SK-N-SH (cell line): ENCODE measurements around the gene CCDC57. TPM values are rescaled to one million over a fixed set of nuclear protein-coding genes. Genes with fewer than 3 reads are reported as not detected.

Source experiments
- CTCF ChIA-PET: fragments of 300-600, 350-600 bp; formaldehyde crosslinking; extraction: SDS; loops from one replicate; lab custom pipeline; 2021; lab: Yijun Ruan, JAX
- POLR2A ChIA-PET: fragments of 350-600 bp; sonication (Branson Sonifier 250); formaldehyde crosslinking; extraction: SDS; loops from one replicate; lab custom pipeline; 2020; ENCODE audit warnings: antibody characterized with exemption, inconsistent platforms; lab: Yijun Ruan, JAX
- DNase-seq: peaks from one replicate; pipeline ENCODE4 v3.0.0; 2012
- H2AFZ ChIP-seq: fragments of 200-600 bp; sonication (generic); 2 replicates; pipeline ENCODE4 v1.8.1; 2016; ENCODE audit warnings: antibody characterized with exemption, mild to moderate bottlenecking, low read depth
- H3F3A ChIP-seq: fragments of 200-600 bp; sonication (generic); replicated peaks from 2 replicates; pipeline ENCODE3; 2016; ENCODE audit warnings: antibody characterized with exemption, mild to moderate bottlenecking; ENCODE audit not compliant: insufficient read depth
- H3K27ac ChIP-seq, 2 experiments: fragments of 200-500 bp in 1 of 2; fragments of 200-600 bp in 1 of 2; sonication (Bioruptor generic) in 1 of 2; sonication (generic), shearing (Covaris generic) in 1 of 2; 2 replicates each; pipeline versions ENCODE4 v1.5.1 to v1.6.1; 2014 to 2016; ENCODE audit warnings: low read depth in 2 of 2, inconsistent platforms in 1 of 2, low read length in 1 of 2, mild to moderate bottlenecking in 1 of 2, mixed read lengths in 1 of 2
- H3K27me3 ChIP-seq: fragments of 200-600 bp; sonication (generic), shearing (Covaris generic); 2 replicates; pipeline ENCODE4 v1.6.1; 2016; ENCODE audit warnings: mixed run types; ENCODE audit not compliant: insufficient read depth
- H3K36me3 ChIP-seq, 2 experiments: fragments of 200-500 bp in 1 of 2; fragments of 200-600 bp in 1 of 2; sonication (Bioruptor generic) in 1 of 2; sonication (generic) in 1 of 2; replicated peaks in 1 of 2; 2 replicates each; pipeline versions ENCODE3 to v1.5.1; 2014 to 2016; ENCODE audit warnings: low read length in 1 of 2, mild to moderate bottlenecking in 1 of 2; ENCODE audit not compliant: insufficient read depth in 2 of 2, control insufficient read depth in 1 of 2
- H3K4me1 ChIP-seq, 2 experiments: fragments of 200-500 bp in 1 of 2; fragments of 200-600 bp in 1 of 2; sonication (Bioruptor generic) in 1 of 2; sonication (generic), shearing (Covaris generic) in 1 of 2; 2 replicates each; pipeline versions ENCODE4 v1.5.1 to v1.6.1; 2014 to 2016; ENCODE audit warnings: low read depth in 1 of 2, low read length in 1 of 2, mixed run types in 1 of 2; ENCODE audit not compliant: insufficient read depth in 2 of 2, control insufficient read depth in 1 of 2
- H3K4me2 ChIP-seq: fragments of 200-600 bp; sonication (generic), shearing (Covaris generic); 2 replicates; pipeline ENCODE4 v1.6.1; 2017; ENCODE audit warnings: mixed run types
- H3K4me3 ChIP-seq, 2 experiments: fragments of 200-500 bp in 1 of 2; fragments of 200-600 bp in 1 of 2; sonication (Bioruptor generic) in 1 of 2; sonication (generic), shearing (Covaris generic) in 1 of 2; 2 replicates each; pipeline versions ENCODE4 v1.5.1 to v1.8.1; 2014 to 2016; ENCODE audit warnings: low read depth in 2 of 2, inconsistent platforms in 1 of 2, low read length in 1 of 2, mild to moderate bottlenecking in 1 of 2, mixed read lengths in 1 of 2, moderate library complexity in 1 of 2
- H3K79me2 ChIP-seq: fragments of 200-600 bp; sonication (generic); 2 replicates; pipeline ENCODE4 v1.8.1; 2017; ENCODE audit warnings: mild to moderate bottlenecking; ENCODE audit not compliant: insufficient read depth
- H3K9ac ChIP-seq: fragments of 200-600 bp; sonication (generic); 2 replicates; pipeline ENCODE4 v1.6.1; 2017; ENCODE audit warnings: mixed run types
- H3K9me2 ChIP-seq: fragments of 200-600 bp; sonication (generic); 2 replicates; pipeline ENCODE4 v1.6.1; 2017; ENCODE audit warnings: mixed run types
- H3K9me3 ChIP-seq: fragments of 200-600 bp; sonication (generic); 2 replicates; pipeline ENCODE4 v1.6.1; 2017; ENCODE audit warnings: mixed run types, mild to moderate bottlenecking, moderate library complexity
- H4K20me1 ChIP-seq: fragments of 200-600 bp; sonication (generic); 2 replicates; pipeline ENCODE4 v1.6.1; 2017; ENCODE audit warnings: mild to moderate bottlenecking, mixed run types; ENCODE audit not compliant: insufficient read depth
- CHD2 ChIP-seq: fragments of 150-350 bp; IDR thresholded peaks from 2 replicates; pipeline ENCODE4 v1.6.1; 2018; ENCODE audit warnings: low read length; ENCODE audit not compliant: partially characterized antibody
- ELF1 ChIP-seq: IDR thresholded peaks from 2 replicates; pipeline ENCODE4 v1.4.0; 2012
- EP300 ChIP-seq, 2 experiments: IDR thresholded peaks; 2 replicates each; pipeline versions ENCODE4 v1.4.0 to v1.6.1; 2012; ENCODE audit warnings: borderline replicate concordance in 1 of 2, low read depth in 1 of 2, low read length in 1 of 2
- EZH2phosphoT487 ChIP-seq: fragments of 200-600 bp; sonication (generic); IDR thresholded peaks from 2 replicates; pipeline ENCODE4 v1.6.1; 2017; ENCODE audit warnings: low read depth, mixed run types, mild to moderate bottlenecking, antibody characterized with exemption, moderate library complexity, borderline replicate concordance
- FOSL2 ChIP-seq: IDR thresholded peaks from 2 replicates; pipeline ENCODE4 v1.4.0; 2012; ENCODE audit warnings: low read depth, mild to moderate bottlenecking, moderate library complexity, borderline replicate concordance
- GABPA ChIP-seq: IDR thresholded peaks from 2 replicates; pipeline ENCODE4 v1.4.0; 2012; ENCODE audit warnings: low read depth, mild to moderate bottlenecking
- GATA2 ChIP-seq: sonication (generic); formaldehyde crosslinking; IDR thresholded peaks from 2 replicates; pipeline ENCODE4 v1.5.0; 2020; ENCODE audit warnings: mild to moderate bottlenecking, missing genetic modification reagents
- JUND ChIP-seq: IDR thresholded peaks from 2 replicates; pipeline ENCODE4 v1.4.0; 2012
- MXI1 ChIP-seq: IDR thresholded peaks from 2 replicates; pipeline ENCODE4 v1.6.1; 2012; ENCODE audit warnings: mild to moderate bottlenecking, low read depth, low read length, improper control_type of control experiment
- NFIC ChIP-seq: IDR thresholded peaks from 2 replicates; pipeline ENCODE4 v1.4.0; 2012; ENCODE audit warnings: borderline replicate concordance
- NRF1 ChIP-seq: IDR thresholded peaks from 2 replicates; pipeline ENCODE4 v1.6.1; 2012; ENCODE audit warnings: low read depth, mild to moderate bottlenecking, low read length
- POLR2AphosphoS5 ChIP-seq: IDR thresholded peaks from 2 replicates; pipeline ENCODE4 v1.6.1; 2012; ENCODE audit warnings: low read depth, low read length
- RAD21 ChIP-seq: IDR thresholded peaks from 2 replicates; pipeline ENCODE4 v1.6.1; 2012; ENCODE audit warnings: mild to moderate bottlenecking, low read length
- REST ChIP-seq: IDR thresholded peaks from 2 replicates; pipeline ENCODE4 v1.6.1; 2012; ENCODE audit warnings: mild to moderate bottlenecking, low read depth, low read length, moderate library complexity
- SIN3A ChIP-seq: IDR thresholded peaks from 2 replicates; pipeline ENCODE4 v1.6.1; 2012; ENCODE audit warnings: low read depth, mild to moderate bottlenecking, low read length, moderate library complexity, borderline replicate concordance
- TAF1 ChIP-seq: IDR thresholded peaks from 2 replicates; pipeline ENCODE4 v1.6.1; 2012; ENCODE audit warnings: low read depth, mild to moderate bottlenecking, low read length, moderate library complexity, borderline replicate concordance
- USF1 ChIP-seq: IDR thresholded peaks from 2 replicates; pipeline ENCODE4 v1.4.0; 2012; ENCODE audit warnings: low read depth, borderline replicate concordance
- ZBTB33 ChIP-seq: IDR thresholded peaks from 2 replicates; pipeline ENCODE4 v1.4.0; 2012; ENCODE audit warnings: low read depth, borderline replicate concordance
- WGBS: methylation state at CpG from one replicate; pipeline ENCODE4 v1.1.6; 2017; ENCODE audit warnings: low lambda C conversion rate; 5-methylcytosine and 5-hydroxymethylcytosine counted together
- polyA plus RNA-seq, 3 experiments: library from polyadenylated mRNA; depleted of rRNA; stranded (reverse); fragments of >200 nt; gene quantifications; 2 replicates each; pipeline ENCODE4 v1.2.3, GENCODE V29; 2012

Gene CCDC57
- polyA plus RNA-seq, 1 of the 3 experiments (the other 2 are of a cell fraction), result 68.6 TPM

- TF ChIP-seq EZH2phosphoT487, result no peak
- TF ChIP-seq, all 33 proteins: peak for 0
Measured at GRCh38 chr17:82170412-82170961, 42.2 kb downstream of the CCDC57 start (continued).

GRCh38 chr17:82168568-82168967 lies 44.1 kb downstream of the CCDC57 start:
- TF ChIP-seq ELF1 (no peak), MXI1 (no peak), JUND (no peak), REST (no peak), GATA2 (CRISPR knock-in tag) (no peak), EZH2phosphoT487 (no peak), FOSL2 (no peak), TAF1 (no peak), SIN3A (no peak), NRF1 (no peak), RAD21 (no peak), GABPA (no peak), ZBTB33 (no peak), USF1 (no peak), POLR2AphosphoS5 (no peak), EP300 (IDR thresholded peaks at IDR 0.05; ENCODE audit: borderline replicate concordance in 1 of 2, low read depth in 1 of 2, low read length in 1 of 2) (no peak), NFIC (no peak), CHD2 (no peak)
- Histone ChIP-seq H3K36me3 (peaks cover 28 to 36% of the 10 kb centered on the region in 2 experiments), H3K27ac (no peak overlapping the region), H4K20me1 (no peaks in the 10 kb centered on the region), H3K9me3 (no peaks in the 10 kb centered on the region), H3K4me1 (no peaks in the 10 kb centered on the region), H3K27me3 (no peaks in the 10 kb centered on the region), H2AFZ (no peak overlapping the region), H3F3A (no peaks in the 10 kb centered on the region), H3K9ac (no peak overlapping the region), H3K9me2 (no peaks in the 10 kb centered on the region), H3K4me2 (no peak overlapping the region), H3K4me3 (no peak overlapping the region), H3K79me2 (no peaks in the 10 kb centered on the region)
- CTCF ChIA-PET, result interaction anchor here (0.8 to 1.8 kb wide), 3 partner anchors 12 to 147 kb away, joined by 3 to 6 read pairs (median 3); no protein-coding TSS in a partner anchor
- DNase-seq, result no peak
- POLR2A ChIA-PET, result no interaction called here
- 92% methylated on average over 6 of the region's 6 CpGs for WGBS
